ENCODE data around the gene MED22.

GRCh38 chr9:133290751-133291302 lies 57.1 kb downstream of the MED22 start:
- TF ChIP-seq SUZ12 (IDR thresholded peaks at IDR 0.05; ENCODE audit: extremely low read depth, insufficient read depth, insufficient read length) (no peak), YY1 (IDR thresholded peaks at IDR 0.05; ENCODE audit: insufficient read depth, insufficient read length) (no peak), ZNF274 (IDR thresholded peaks at IDR 0.05; ENCODE audit: low read depth, low read length) (no peak)
